Ishikawa (cell line): ENCODE measurements around the gene TINAGL1.

Experiments used
- CEBPB ChIP-seq: IDR thresholded peaks from 2 replicates; pipeline ENCODE4 v1.6.1; 2012
- CREB1 ChIP-seq: IDR thresholded peaks from 2 replicates; pipeline ENCODE4 v1.6.1; 2012; ENCODE audit warnings: low read depth
- EGR1 ChIP-seq: IDR thresholded peaks from 2 replicates; pipeline ENCODE4 v1.6.1; 2012
- EP300 ChIP-seq: IDR thresholded peaks from 2 replicates; pipeline ENCODE4 v1.6.1; 2012; ENCODE audit warnings: borderline replicate concordance
- FOXM1 ChIP-seq: IDR thresholded peaks from 2 replicates; pipeline ENCODE4 v1.6.1; 2012; ENCODE audit warnings: low read depth, borderline replicate concordance
- MAX ChIP-seq: IDR thresholded peaks from 2 replicates; pipeline ENCODE4 v1.6.1; 2012
- NFIC ChIP-seq: IDR thresholded peaks from 2 replicates; pipeline ENCODE4 v1.6.1; 2012
- RAD21 ChIP-seq: IDR thresholded peaks from 2 replicates; pipeline ENCODE4 v1.6.1; 2012; ENCODE audit warnings: low read depth
- REST ChIP-seq: IDR thresholded peaks from 2 replicates; pipeline ENCODE4 v1.6.1; 2012; ENCODE audit warnings: low read depth, mild to moderate bottlenecking
- TAF1 ChIP-seq: IDR thresholded peaks from 2 replicates; pipeline ENCODE4 v1.6.1; 2012; ENCODE audit warnings: low read depth, mild to moderate bottlenecking
- TCF12 ChIP-seq: IDR thresholded peaks from 2 replicates; pipeline ENCODE4 v1.6.1; 2012; ENCODE audit warnings: low read depth
- TEAD4 ChIP-seq: IDR thresholded peaks from 2 replicates; pipeline ENCODE4 v1.6.1; 2012
- USF1 ChIP-seq: IDR thresholded peaks from 2 replicates; pipeline ENCODE4 v1.6.1; 2012
- YY1 ChIP-seq: IDR thresholded peaks from 2 replicates; pipeline ENCODE4 v1.6.1; 2012; ENCODE audit warnings: low read depth
- ZBTB7A ChIP-seq: IDR thresholded peaks from 2 replicates; pipeline ENCODE4 v1.6.1; 2012; ENCODE audit warnings: low read depth

TINAGL1 gene

GRCh38 chr1:31570228-31570627 lies 6.1 kb upstream of the TINAGL1 start:
- TF ChIP-seq TAF1 (no peak), TCF12 (no peak), TEAD4 (no peak), YY1 (no peak), RAD21 (no peak)

- TF ChIP-seq RAD21 = no peak
- TF ChIP-seq USF1 = no peak
- no peak for TF ChIP-seq CREB1
- TF ChIP-seq YY1 = no peak
- no peak for TF ChIP-seq CEBPB
- no peak for TF ChIP-seq EP300
Observed at GRCh38 chr1:31570906-31571305, 5.4 kb upstream of the TINAGL1 start.

- no peak for TF ChIP-seq MAX
- TF ChIP-seq YY1 = no peak
- no peak for TF ChIP-seq REST
- no peak for TF ChIP-seq CREB1
- no peak for TF ChIP-seq RAD21
- no peak for TF ChIP-seq ZBTB7A
- no peak for TF ChIP-seq USF1
- no peak for TF ChIP-seq EGR1
- no peak for TF ChIP-seq TCF12
- TF ChIP-seq NFIC = no peak
- no peak for TF ChIP-seq CEBPB
- no peak for TF ChIP-seq TEAD4
- TF ChIP-seq EP300 = no peak
- TF ChIP-seq TAF1 = no peak
- TF ChIP-seq FOXM1 = no peak
Observed at GRCh38 chr1:31571340-31572295, 4.7 kb upstream of the TINAGL1 start.

- TF ChIP-seq YY1 (no peak), FOXM1 (no peak), TCF12 (no peak), EGR1 (no peak), TAF1 (no peak), USF1 (no peak), TEAD4 (no peak), REST (no peak), RAD21 (no peak), MAX (no peak), NFIC (no peak)
Observed at GRCh38 chr1:31572323-31573104, 3.8 kb upstream of the TINAGL1 start.

- TF ChIP-seq EP300 = no peak
- no peak for TF ChIP-seq TEAD4
- no peak for TF ChIP-seq CREB1
- TF ChIP-seq RAD21 = no peak
- no peak for TF ChIP-seq USF1
- TF ChIP-seq ZBTB7A = no peak
- no peak for TF ChIP-seq NFIC
- no peak for TF ChIP-seq YY1
Observed at GRCh38 chr1:31573261-31573660, 3.1 kb upstream of the TINAGL1 start.
